ENCODE data around the gene TIMP2. TPM values are rescaled to one million over a fixed set of nuclear protein-coding genes. Genes with fewer than 3 reads are reported as not detected.
A peak's percentile ranks its signal among the peaks of the same experiment; 100 is the strongest.

The TIMP2 gene
- total RNA-seq, 1 experiment from 2014 or later: 24.8 TPM

DNA sequence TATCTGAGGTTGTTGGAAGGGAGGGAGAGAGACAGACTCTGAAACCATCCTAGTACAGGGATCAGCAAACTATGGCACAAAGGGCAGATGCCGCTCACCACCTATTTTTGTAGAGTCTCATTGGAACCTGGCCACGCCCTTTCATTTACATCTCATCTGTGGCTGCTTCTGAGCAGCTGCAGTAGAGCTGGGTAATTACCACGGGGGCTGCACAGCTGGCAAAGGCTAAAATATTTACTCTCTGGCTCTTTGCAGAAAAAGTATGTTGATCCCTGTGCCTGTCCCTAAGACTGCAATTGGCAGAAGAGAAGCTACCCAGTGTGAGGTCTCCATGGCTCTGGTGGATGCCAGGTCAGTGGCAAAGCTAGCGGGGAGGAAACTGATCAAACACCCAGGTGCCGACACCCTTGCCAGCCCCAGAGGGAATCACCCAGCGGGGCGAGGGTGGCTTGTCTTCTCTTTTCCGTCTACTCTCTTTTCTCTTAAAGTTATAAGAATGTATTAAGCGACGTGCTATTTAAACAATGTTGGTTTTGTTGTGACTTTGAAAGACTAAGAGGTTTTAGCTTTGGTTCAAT is 36.2 kb downstream of the TIMP2 start:
- no TSS peak for BruUV-seq (replicated peaks)
- peaks cover 9% of the 10 kb centered on the region for H3K36me3 Mint-ChIP-seq (ENCODE audit: insufficient read depth, unreplicated experiment)
- H3K4me1 Mint-ChIP-seq (ENCODE audit: insufficient read depth, unreplicated experiment): peaks cover 10% of the 10 kb centered on the region

DNA sequence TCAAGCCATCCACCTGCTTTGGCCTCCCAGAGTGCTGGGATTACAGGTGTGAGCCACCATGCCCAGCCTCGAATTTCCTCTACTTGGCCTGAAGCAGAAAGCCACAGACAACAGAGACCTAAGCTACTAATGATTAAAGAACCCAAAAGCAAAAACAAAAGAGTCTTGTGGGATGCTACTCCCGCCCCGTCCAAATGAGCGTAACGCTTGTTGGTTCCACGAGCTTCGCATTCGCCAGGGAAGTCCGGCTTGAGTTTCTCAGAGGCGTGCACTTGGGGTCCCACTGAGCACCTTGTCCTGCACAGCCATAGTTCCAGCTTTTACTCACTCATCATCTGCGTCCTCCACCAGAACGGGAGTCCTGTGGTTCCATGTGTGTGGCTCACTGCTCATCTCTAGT is 38.2 kb downstream of the TIMP2 start:
- CTCF ChIA-PET: interaction anchor here (0.6 to 0.7 kb wide), 3 partner anchors 29 to 416 kb away, joined by 3 to 4 read pairs (median 3); no protein-coding TSS in a partner anchor
- H3K27ac Mint-ChIP-seq (ENCODE audit: low read depth, unreplicated experiment): peak overlapping the region; percentile 10

More for the DNA sequence above, 36.2 kb downstream of the TIMP2 start:
- DNase-seq (ENCODE audit: unreplicated experiment): no peak
- no peaks in the 10 kb centered on the region for H3K27me3 Mint-ChIP-seq (ENCODE audit: insufficient read depth, unreplicated experiment)
- ChIA-PET POLR2A (interaction anchor here (0.6 to 1.0 kb wide), 2 partner anchors 11 to 27 kb away, joined by 3 read pairs; no protein-coding TSS in a partner anchor), CTCF (no interaction called here)
- intact Hi-C loops (cut with micrococcal nuclease): no loop called here
- no peak for TF ChIP-seq CTCF (IDR thresholded peaks at IDR 0.05; ENCODE audit: unreplicated experiment)
- no peak overlapping the region for H3K4me3 Mint-ChIP-seq (ENCODE audit: unreplicated experiment)
- H3K27ac Mint-ChIP-seq (ENCODE audit: low read depth, unreplicated experiment): no peak overlapping the region
- no peaks in the 10 kb centered on the region for H3K9me3 Mint-ChIP-seq (ENCODE audit: unreplicated experiment)

GRCh38 chr17:78885956-78886355 is 39.2 kb downstream of the TIMP2 start:
- no peaks in the 10 kb centered on the region for H3K27me3 Mint-ChIP-seq (ENCODE audit: insufficient read depth, unreplicated experiment)
- no peak for DNase-seq (ENCODE audit: unreplicated experiment)
- peaks cover 4% of the 10 kb centered on the region for H3K36me3 Mint-ChIP-seq (ENCODE audit: insufficient read depth, unreplicated experiment)
- H3K4me3 Mint-ChIP-seq (ENCODE audit: unreplicated experiment): no peak overlapping the region
- peaks cover 21% of the 10 kb centered on the region for H3K4me1 Mint-ChIP-seq (ENCODE audit: insufficient read depth, unreplicated experiment)
- no peak for TF ChIP-seq CTCF (IDR thresholded peaks at IDR 0.05; ENCODE audit: unreplicated experiment)
- POLR2A ChIA-PET: no interaction called here
- BruUV-seq (replicated peaks): no TSS peak
- intact Hi-C loops (cut with micrococcal nuclease): no loop called here
- CTCF ChIA-PET: interaction anchor here (2.0 kb wide), 1 partner anchor 48 kb away, joined by 4 read pairs; no protein-coding TSS in a partner anchor
- H3K27ac Mint-ChIP-seq (ENCODE audit: low read depth, unreplicated experiment): peak overlapping the region; percentile 61
- no peaks in the 10 kb centered on the region for H3K9me3 Mint-ChIP-seq (ENCODE audit: unreplicated experiment)

More for the DNA sequence above, 38.2 kb downstream of the TIMP2 start:
- no peaks in the 10 kb centered on the region for H3K27me3 Mint-ChIP-seq (ENCODE audit: insufficient read depth, unreplicated experiment)
- no peaks in the 10 kb centered on the region for H3K9me3 Mint-ChIP-seq (ENCODE audit: unreplicated experiment)
- no peak overlapping the region for H3K4me3 Mint-ChIP-seq (ENCODE audit: unreplicated experiment)
- BruUV-seq (replicated peaks): no TSS peak
- peaks cover 9% of the 10 kb centered on the region for H3K36me3 Mint-ChIP-seq (ENCODE audit: insufficient read depth, unreplicated experiment)
- TF ChIP-seq CTCF (IDR thresholded peaks at IDR 0.05; ENCODE audit: unreplicated experiment): no peak
- POLR2A ChIA-PET: interaction anchor here (1.8 kb wide), 1 partner anchor 25 kb away, joined by 9 read pairs; no protein-coding TSS in a partner anchor
- intact Hi-C loops (cut with micrococcal nuclease): no loop called here
- H3K4me1 Mint-ChIP-seq (ENCODE audit: insufficient read depth, unreplicated experiment): peaks cover 21% of the 10 kb centered on the region
- DNase-seq (ENCODE audit: unreplicated experiment): no peak

DNA sequence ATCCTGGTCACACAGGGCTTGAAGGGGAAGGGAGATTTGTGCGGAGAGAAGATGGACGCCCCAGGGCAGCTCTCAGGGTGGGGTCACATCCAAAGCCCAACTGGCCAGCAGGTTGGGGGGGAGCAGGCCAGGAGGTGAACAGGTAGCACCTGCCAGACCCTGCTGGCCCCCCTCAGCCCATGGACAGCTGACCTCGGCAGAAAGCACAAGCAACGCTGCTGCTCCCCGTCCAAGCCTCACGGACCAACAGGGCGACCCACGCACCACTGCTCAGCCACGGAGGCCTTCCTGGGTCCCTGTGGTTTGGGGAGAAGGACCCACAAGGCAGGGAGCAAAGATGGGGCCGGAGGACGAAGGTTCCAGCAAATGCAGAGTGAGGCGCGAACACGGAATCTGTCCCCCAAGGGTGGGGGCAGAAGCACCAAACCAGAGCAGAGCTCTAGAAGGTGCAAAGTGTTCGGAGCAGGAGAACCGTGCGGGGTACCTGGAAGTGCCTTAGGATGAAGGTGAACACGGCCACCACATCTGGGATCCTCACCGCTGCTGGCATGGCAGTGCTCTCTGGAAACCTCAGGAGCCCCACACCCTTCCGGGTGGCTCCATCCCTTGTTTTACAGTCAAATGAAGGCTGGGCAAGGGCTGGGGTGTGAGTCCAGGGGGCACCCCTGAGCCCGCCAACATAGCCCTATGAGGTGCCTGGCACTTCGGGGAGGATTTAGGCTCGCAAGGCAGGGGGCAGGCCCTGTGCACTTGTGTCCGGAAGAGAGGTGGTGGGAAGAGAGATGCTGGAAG is 40.1 kb downstream of the TIMP2 start:
- no peaks in the 10 kb centered on the region for H3K27me3 Mint-ChIP-seq (ENCODE audit: insufficient read depth, unreplicated experiment)
- intact Hi-C loops (cut with micrococcal nuclease): loop anchor here (5.0 kb wide), 1 partner anchor 37 kb away; no protein-coding TSS in a partner anchor
- TF ChIP-seq CTCF (IDR thresholded peaks at IDR 0.05; ENCODE audit: unreplicated experiment): no peak
- peak overlapping the region; percentile 91 for H3K27ac Mint-ChIP-seq (ENCODE audit: low read depth, unreplicated experiment)
- CTCF ChIA-PET: interaction anchor here (0.7 to 2.0 kb wide), 3 partner anchors 9 to 105 kb away, joined by 3 to 4 read pairs (median 4); no protein-coding TSS in a partner anchor
- peaks cover 21% of the 10 kb centered on the region for H3K4me1 Mint-ChIP-seq (ENCODE audit: insufficient read depth, unreplicated experiment)
- DNase-seq (ENCODE audit: unreplicated experiment): no peak
- no peaks in the 10 kb centered on the region for H3K36me3 Mint-ChIP-seq (ENCODE audit: insufficient read depth, unreplicated experiment)
- POLR2A ChIA-PET: interaction anchor here (2.3 kb wide), 1 partner anchor 19 kb away, joined by 11 read pairs; no protein-coding TSS in a partner anchor
- BruUV-seq (replicated peaks): no TSS peak
- H3K9me3 Mint-ChIP-seq (ENCODE audit: unreplicated experiment): no peaks in the 10 kb centered on the region
- peak overlapping the region; percentile 58 for H3K4me3 Mint-ChIP-seq (ENCODE audit: unreplicated experiment)

Data from MCF 10A (cell line).